Esophagus muscularis mucosa (tissue), 4 donors: ENCODE results near the gene INHBB.

Experiments
- EP300 ChIP-seq: sonication (generic); formaldehyde crosslinking; IDR thresholded peaks from one replicate; pipeline ENCODE4 v1.6.1; 2017; ENCODE audit warnings: antibody characterized with exemption
- POLR2A ChIP-seq: fragments of 450-650 bp; IDR thresholded peaks from one replicate; pipeline ENCODE4 v1.6.1; 2017; ENCODE audit warnings: antibody characterized with exemption, moderate library complexity, mild to moderate bottlenecking, low read depth
- POLR2AphosphoS5 ChIP-seq, 2 donors: sonication (generic); formaldehyde crosslinking; IDR thresholded peaks; one replicate each; pipeline ENCODE4 v1.6.1; 2017; ENCODE audit warnings: antibody characterized with exemption in 2 of 2
- TF ChIP-seq, protein P1 (sequence below), 3 experiments: fragments of 200-600 bp in 2 of 3; fragments of 450-650 bp in 1 of 3; sonication (generic) in 2 of 3; IDR thresholded peaks; one replicate each; pipeline ENCODE4 v1.5.1; 2017 to 2019; ENCODE audit warnings: antibody characterized with exemption in 3 of 3, mild to moderate bottlenecking in 2 of 3, moderate library complexity in 1 of 3

DNA sequence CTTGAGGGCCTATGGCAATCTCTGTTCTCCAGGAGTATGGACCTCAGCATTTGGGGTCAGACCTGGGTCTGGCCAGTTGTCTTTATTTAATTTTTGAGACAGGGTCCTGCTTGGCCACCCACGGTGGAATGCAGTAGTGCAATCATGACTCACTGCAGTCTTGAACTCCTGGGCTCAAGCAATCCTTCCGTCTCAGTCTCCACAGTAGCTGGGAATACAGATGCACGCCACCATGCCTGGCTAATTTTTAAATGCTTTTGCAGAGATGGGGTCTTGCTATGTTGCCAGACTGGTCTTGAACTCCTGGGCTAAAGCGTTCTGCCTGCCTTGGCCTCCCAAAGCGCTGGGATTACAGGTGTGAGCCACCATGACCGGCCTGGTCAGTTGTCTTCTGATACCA is 46.4 kb upstream of the INHBB start:
- TF ChIP-seq, protein P1, sequence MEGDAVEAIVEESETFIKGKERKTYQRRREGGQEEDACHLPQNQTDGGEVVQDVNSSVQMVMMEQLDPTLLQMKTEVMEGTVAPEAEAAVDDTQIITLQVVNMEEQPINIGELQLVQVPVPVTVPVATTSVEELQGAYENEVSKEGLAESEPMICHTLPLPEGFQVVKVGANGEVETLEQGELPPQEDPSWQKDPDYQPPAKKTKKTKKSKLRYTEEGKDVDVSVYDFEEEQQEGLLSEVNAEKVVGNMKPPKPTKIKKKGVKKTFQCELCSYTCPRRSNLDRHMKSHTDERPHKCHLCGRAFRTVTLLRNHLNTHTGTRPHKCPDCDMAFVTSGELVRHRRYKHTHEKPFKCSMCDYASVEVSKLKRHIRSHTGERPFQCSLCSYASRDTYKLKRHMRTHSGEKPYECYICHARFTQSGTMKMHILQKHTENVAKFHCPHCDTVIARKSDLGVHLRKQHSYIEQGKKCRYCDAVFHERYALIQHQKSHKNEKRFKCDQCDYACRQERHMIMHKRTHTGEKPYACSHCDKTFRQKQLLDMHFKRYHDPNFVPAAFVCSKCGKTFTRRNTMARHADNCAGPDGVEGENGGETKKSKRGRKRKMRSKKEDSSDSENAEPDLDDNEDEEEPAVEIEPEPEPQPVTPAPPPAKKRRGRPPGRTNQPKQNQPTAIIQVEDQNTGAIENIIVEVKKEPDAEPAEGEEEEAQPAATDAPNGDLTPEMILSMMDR (IDR thresholded peaks at IDR 0.05), result no peak
- TF ChIP-seq POLR2A, result no peak
- TF ChIP-seq POLR2AphosphoS5 (IDR thresholded peaks at IDR 0.05), result no peak
- TF ChIP-seq EP300, result no peak
